Measurements from ENCODE around the gene CACNA1I. TPM values are rescaled to one million over a fixed set of nuclear protein-coding genes. Genes with fewer than 3 reads are reported as not detected.

Gene CACNA1I
- total RNA-seq, 2 experiments from 2014 or later = 29.2 to 30.1 TPM

DNA sequence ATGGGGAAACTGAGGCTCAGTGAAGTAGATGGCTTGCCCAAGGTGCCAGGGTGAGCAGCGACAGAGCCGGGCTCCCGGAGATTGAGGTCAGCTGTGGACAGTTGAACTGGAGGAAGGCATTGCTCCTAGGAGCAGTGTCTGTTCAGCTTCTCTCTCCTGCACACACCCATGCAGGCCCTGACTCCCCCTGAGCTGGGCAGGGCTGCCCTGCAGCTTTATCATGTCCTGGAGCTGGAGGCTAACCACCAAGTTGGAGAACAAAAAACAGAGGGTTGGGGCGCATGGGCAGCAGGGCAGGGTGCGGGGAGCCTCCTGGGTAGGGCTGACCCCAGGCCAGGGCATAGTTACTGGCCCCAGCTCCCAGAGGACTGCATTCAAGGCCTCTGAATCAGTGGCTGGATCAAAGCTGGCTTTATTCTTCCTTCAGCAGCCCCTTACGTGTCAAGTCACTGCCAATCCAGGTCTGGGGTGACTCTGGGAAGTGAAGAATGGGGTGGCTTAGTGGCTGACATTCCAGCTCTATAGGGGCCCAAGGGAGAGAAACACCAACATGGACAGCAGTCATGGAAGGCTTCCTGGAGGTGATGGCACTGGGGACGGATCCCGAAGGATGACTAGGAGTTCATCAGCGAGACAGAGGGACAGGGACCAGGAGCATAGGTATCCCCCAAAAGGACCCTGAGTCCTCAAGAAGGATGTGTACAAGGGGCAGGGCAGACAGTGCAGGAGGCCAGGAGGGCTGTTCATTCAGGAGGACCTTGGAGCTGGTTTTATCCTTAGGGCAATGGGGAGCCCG is 83.8 kb downstream of the CACNA1I start:
- peak overlapping the region; percentile 67 for H3K27ac Mint-ChIP-seq
- ATAC-seq (ENCODE audit: poor library complexity) (no peak), DNase-seq (no peak)
- H3K27me3 ChIP-seq (ENCODE audit: control insufficient read depth in 1 of 2, insufficient read depth in 2 of 2, low read length in 2 of 2) = no peaks in the 10 kb centered on the region
- peaks cover 39% of the 10 kb centered on the region for H3K4me1 ChIP-seq (ENCODE audit: insufficient read depth, low read length)
- H3K27me3 Mint-ChIP-seq = no peaks in the 10 kb centered on the region
- TF ChIP-seq, protein P1, sequence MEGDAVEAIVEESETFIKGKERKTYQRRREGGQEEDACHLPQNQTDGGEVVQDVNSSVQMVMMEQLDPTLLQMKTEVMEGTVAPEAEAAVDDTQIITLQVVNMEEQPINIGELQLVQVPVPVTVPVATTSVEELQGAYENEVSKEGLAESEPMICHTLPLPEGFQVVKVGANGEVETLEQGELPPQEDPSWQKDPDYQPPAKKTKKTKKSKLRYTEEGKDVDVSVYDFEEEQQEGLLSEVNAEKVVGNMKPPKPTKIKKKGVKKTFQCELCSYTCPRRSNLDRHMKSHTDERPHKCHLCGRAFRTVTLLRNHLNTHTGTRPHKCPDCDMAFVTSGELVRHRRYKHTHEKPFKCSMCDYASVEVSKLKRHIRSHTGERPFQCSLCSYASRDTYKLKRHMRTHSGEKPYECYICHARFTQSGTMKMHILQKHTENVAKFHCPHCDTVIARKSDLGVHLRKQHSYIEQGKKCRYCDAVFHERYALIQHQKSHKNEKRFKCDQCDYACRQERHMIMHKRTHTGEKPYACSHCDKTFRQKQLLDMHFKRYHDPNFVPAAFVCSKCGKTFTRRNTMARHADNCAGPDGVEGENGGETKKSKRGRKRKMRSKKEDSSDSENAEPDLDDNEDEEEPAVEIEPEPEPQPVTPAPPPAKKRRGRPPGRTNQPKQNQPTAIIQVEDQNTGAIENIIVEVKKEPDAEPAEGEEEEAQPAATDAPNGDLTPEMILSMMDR (IDR thresholded peaks at IDR 0.05) = no peak
- intact Hi-C loops (cut with DNase I, micrococcal nuclease) = no loop called here
- no peak overlapping the region for H3K4me3 ChIP-seq (ENCODE audit: low read length)
- H3K36me3 ChIP-seq (ENCODE audit: insufficient read depth, low read length) = no peaks in the 10 kb centered on the region
- H3K36me3 Mint-ChIP-seq (ENCODE audit: low read depth) = peaks cover 6% of the 10 kb centered on the region
- POLR2A ChIA-PET = no interaction called here
- H3K4me1 Mint-ChIP-seq (ENCODE audit: low read depth) = peaks cover 40% of the 10 kb centered on the region
- H3K9me3 Mint-ChIP-seq = no peaks in the 10 kb centered on the region
- no peaks in the 10 kb centered on the region for H3K9me3 ChIP-seq (ENCODE audit: control insufficient read depth in 1 of 2, insufficient read depth in 1 of 2, low read length in 2 of 2)
- H3K27ac ChIP-seq (ENCODE audit: low read depth in 1 of 2, low read length in 2 of 2) = no peak overlapping the region
- CTCF ChIA-PET = no interaction called here
- no peak overlapping the region for H3K4me3 Mint-ChIP-seq

DNA sequence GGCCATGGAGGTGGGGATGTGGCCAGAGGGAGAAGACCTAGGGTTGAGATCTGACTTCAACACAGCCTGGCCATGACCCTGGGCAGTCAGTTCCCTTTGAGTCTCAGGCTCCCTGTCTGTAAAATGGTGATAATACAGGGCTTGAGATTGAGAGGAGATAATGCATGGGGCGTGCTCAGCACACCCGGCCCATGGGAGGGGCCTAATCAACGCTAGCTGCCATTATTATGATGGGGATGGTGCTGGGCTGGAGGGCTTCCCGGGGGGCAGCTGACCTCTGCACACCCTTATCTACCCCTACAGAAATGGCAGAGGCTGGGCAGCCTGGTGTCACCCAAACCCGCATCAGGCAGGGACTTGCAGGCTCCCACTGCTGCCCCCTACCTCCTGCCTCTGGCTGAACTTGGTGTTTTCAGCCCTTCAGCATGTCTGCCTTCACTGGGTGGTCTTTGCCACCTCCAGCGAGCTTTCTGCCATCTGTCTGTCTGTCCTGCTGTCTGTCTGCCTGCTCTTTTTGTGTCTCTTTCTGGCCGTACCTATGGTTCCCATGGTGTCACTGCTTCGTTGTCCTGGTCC is 84.5 kb downstream of the CACNA1I start:
- Mint-ChIP-seq H3K27ac (peak overlapping the region; percentile 67), H3K4me1 (ENCODE audit: low read depth) (peaks cover 47% of the 10 kb centered on the region), H3K9me3 (no peaks in the 10 kb centered on the region), H3K27me3 (no peaks in the 10 kb centered on the region), H3K4me3 (no peak overlapping the region), H3K36me3 (ENCODE audit: low read depth) (peaks cover 6% of the 10 kb centered on the region)
- Histone ChIP-seq H3K4me1 (ENCODE audit: insufficient read depth, low read length) (peaks cover 47% of the 10 kb centered on the region), H3K27ac (ENCODE audit: low read depth in 1 of 2, low read length in 2 of 2) (no peak overlapping the region), H3K4me3 (ENCODE audit: low read length) (no peak overlapping the region), H3K36me3 (ENCODE audit: insufficient read depth, low read length) (no peaks in the 10 kb centered on the region), H3K27me3 (ENCODE audit: control insufficient read depth in 1 of 2, insufficient read depth in 2 of 2, low read length in 2 of 2) (no peaks in the 10 kb centered on the region), H3K9me3 (ENCODE audit: control insufficient read depth in 1 of 2, insufficient read depth in 1 of 2, low read length in 2 of 2) (no peaks in the 10 kb centered on the region)
- no peak for DNase-seq
- ChIA-PET CTCF (no interaction called here), POLR2A (no interaction called here)
- ATAC-seq (ENCODE audit: poor library complexity) = no peak
- intact Hi-C loops (cut with DNase I, micrococcal nuclease) = loop anchor here (5.0 kb wide), 2 partner anchors 53 to 287 kb away; no protein-coding TSS in a partner anchor
- TF ChIP-seq, protein P1 (IDR thresholded peaks at IDR 0.05) = no peak

DNA sequence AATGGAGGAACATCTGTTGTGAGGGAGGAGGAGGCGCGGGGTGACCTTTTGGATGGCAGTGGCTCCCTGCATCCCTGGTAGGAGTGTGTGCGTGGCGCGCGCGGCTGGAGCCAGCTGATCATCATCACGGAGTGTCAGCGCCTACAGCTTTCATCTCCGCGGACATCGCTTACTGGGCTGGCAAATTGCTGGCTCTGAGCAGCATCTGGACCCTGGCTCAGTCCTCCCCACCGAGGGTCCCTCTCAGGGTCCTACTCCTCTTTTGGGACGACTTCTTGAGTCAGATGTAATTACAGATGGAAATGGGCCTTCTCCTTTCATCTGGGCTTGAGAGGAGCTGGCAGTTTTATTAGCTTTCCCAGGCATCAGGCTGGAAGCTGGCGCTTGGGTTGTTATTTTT is 85.3 kb downstream of the CACNA1I start:
- no peaks in the 10 kb centered on the region for H3K27me3 ChIP-seq (ENCODE audit: control insufficient read depth in 1 of 2, insufficient read depth in 2 of 2, low read length in 2 of 2)
- H3K4me1 Mint-ChIP-seq (ENCODE audit: low read depth) = peaks cover 55% of the 10 kb centered on the region
- peak overlapping the region; percentile 67 for H3K27ac Mint-ChIP-seq
- DNase-seq = no peak
- no peak overlapping the region for H3K27ac ChIP-seq (ENCODE audit: low read depth in 1 of 2, low read length in 2 of 2)
- ChIA-PET POLR2A (interaction anchor here (1.0 kb wide), 1 partner anchor 9 kb away, joined by 3 read pairs; no protein-coding TSS in a partner anchor), CTCF (no interaction called here)
- H3K9me3 ChIP-seq (ENCODE audit: control insufficient read depth in 1 of 2, insufficient read depth in 1 of 2, low read length in 2 of 2) = no peaks in the 10 kb centered on the region
- no peak overlapping the region for H3K4me3 ChIP-seq (ENCODE audit: low read length)
- no peak for ATAC-seq (ENCODE audit: poor library complexity)
- no peaks in the 10 kb centered on the region for H3K36me3 ChIP-seq (ENCODE audit: insufficient read depth, low read length)
- H3K27me3 Mint-ChIP-seq = no peaks in the 10 kb centered on the region
- H3K4me1 ChIP-seq (ENCODE audit: insufficient read depth, low read length) = peaks cover 54% of the 10 kb centered on the region
- intact Hi-C loops (cut with DNase I, micrococcal nuclease) = loop anchor here (5.0 kb wide), 2 partner anchors 54 to 286 kb away; no protein-coding TSS in a partner anchor
- TF ChIP-seq, protein P1 (IDR thresholded peaks at IDR 0.05) = no peak
- H3K9me3 Mint-ChIP-seq = no peaks in the 10 kb centered on the region
- peaks cover 6% of the 10 kb centered on the region for H3K36me3 Mint-ChIP-seq (ENCODE audit: low read depth)
- H3K4me3 Mint-ChIP-seq = no peak overlapping the region
